ENCODE measurements around the gene ANKRD17.
A peak's percentile ranks its signal among the peaks of the same experiment; 100 is the strongest.

ANKRD17 gene

DNA sequence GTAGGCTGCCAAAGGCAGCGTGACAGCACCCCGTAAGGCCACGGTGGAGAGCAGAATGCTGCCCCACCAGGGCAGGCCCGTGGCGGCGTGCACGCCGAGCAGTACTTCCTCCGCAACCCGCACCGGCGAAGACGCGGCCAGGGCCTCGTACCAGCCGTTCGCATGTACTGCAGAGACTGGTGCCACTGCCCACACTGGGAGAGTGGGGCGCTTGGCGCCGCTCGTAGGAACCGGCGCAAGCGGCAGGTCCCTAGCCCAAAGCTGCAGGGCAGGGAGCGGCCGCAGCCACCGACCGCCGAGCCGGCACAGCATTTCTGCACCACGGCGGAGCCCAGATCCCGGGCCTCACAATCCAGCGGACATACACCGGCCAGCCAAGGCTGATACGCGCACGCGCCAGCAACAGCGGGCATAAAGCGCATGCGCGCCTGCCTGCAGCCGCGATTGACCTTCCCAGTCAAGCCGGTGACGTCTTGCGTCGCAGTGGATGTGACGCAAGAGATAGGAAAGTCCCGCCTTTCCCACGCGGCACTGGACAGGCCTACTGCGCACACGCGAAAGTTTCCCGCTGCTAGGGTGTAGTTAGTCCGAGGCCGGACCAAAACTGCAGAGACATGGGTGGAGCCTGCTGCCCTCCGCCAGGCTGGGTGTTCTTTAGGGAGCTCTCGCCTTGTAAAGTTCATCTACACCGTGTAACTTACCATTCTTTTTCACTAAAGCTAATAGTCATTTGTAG, 189.1 kb downstream of the ANKRD17 start, which contains the start of gene COX18 (continued):
- no peak for TF ChIP-seq KLF10 (tag by site-specific recombination; IDR thresholded peaks at IDR 0.05)
- TF ChIP-seq ZNF157 (tag by site-specific recombination; IDR thresholded peaks at IDR 0.05), result no peak
- no peak for TF ChIP-seq GFI1B (tag by site-specific recombination; IDR thresholded peaks at IDR 0.05)
- TF ChIP-seq SETDB1 (IDR thresholded peaks at IDR 0.05; ENCODE audit: insufficient read length, low read length), result peak; percentile 27
- no peak for TF ChIP-seq ZNF707 (tag by site-specific recombination; IDR thresholded peaks at IDR 0.05)
- TF ChIP-seq, protein P1, sequence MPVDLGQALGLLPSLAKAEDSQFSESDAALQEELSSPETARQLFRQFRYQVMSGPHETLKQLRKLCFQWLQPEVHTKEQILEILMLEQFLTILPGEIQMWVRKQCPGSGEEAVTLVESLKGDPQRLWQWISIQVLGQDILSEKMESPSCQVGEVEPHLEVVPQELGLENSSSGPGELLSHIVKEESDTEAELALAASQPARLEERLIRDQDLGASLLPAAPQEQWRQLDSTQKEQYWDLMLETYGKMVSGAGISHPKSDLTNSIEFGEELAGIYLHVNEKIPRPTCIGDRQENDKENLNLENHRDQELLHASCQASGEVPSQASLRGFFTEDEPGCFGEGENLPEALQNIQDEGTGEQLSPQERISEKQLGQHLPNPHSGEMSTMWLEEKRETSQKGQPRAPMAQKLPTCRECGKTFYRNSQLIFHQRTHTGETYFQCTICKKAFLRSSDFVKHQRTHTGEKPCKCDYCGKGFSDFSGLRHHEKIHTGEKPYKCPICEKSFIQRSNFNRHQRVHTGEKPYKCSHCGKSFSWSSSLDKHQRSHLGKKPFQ (tag by site-specific recombination; IDR thresholded peaks at IDR 0.05), result no peak
- TF ChIP-seq ZNF391 (tag by site-specific recombination; IDR thresholded peaks at IDR 0.05; ENCODE audit: borderline replicate concordance, low read depth), result no peak
- TF ChIP-seq, protein P2, sequence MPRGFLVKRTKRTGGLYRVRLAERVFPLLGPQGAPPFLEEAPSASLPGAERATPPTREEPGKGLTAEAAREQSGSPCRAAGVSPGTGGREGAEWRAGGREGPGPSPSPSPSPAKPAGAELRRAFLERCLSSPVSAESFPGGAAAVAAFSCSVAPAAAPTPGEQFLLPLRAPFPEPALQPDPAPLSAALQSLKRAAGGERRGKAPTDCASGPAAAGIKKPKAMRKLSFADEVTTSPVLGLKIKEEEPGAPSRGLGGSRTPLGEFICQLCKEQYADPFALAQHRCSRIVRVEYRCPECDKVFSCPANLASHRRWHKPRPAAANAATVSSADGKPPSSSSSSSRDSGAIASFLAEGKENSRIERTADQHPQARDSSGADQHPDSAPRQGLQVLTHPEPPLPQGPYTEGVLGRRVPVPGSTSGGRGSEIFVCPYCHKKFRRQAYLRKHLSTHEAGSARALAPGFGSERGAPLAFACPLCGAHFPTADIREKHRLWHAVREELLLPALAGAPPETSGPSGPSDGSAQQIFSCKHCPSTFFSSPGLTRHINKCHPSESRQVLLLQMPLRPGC (tag by site-specific recombination; IDR thresholded peaks at IDR 0.05), result no peak
- 0 out of 2 replicates have a peak, but pooled peaks have one; percentile 5 for TF ChIP-seq ZNF121 (tag by site-specific recombination; IDR thresholded peaks at IDR 0.05)
- no peak for TF ChIP-seq KLF7 (tag by site-specific recombination; IDR thresholded peaks at IDR 0.05; ENCODE audit: borderline replicate concordance)
- TF ChIP-seq ZNF404 (tag by site-specific recombination; IDR thresholded peaks at IDR 0.05), result no peak
- no peak for TF ChIP-seq ZNF132 (tag by site-specific recombination; IDR thresholded peaks at IDR 0.05; ENCODE audit: borderline replicate concordance)
- TF ChIP-seq ZBTB20 (tag by site-specific recombination; IDR thresholded peaks at IDR 0.05), result peak; percentile 89
- TF ChIP-seq, protein P3, sequence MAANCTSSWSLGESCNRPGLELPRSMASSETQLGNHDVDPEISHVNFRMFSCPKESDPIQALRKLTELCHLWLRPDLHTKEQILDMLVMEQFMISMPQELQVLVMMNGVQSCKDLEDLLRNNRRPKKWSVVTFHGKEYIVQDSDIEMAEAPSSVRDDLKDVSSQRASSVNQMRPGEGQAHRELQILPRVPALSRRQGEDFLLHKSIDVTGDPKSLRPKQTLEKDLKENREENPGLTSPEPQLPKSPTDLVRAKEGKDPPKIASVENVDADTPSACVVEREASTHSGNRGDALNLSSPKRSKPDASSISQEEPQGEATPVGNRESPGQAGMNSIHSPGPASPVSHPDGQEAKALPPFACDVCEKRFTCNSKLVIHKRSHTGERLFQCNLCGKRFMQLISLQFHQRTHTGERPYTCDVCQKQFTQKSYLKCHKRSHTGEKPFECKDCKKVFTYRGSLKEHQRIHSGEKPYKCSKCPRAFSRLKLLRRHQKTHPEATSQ (tag by site-specific recombination; IDR thresholded peaks at IDR 0.05), result no peak
- no peak for TF ChIP-seq HOXD13 (CRISPR knock-in tag; IDR thresholded peaks at IDR 0.05; ENCODE audit: borderline replicate concordance)
- no peak for TF ChIP-seq ZNF837 (tag by site-specific recombination; IDR thresholded peaks at IDR 0.05)
- TF ChIP-seq, protein P4, sequence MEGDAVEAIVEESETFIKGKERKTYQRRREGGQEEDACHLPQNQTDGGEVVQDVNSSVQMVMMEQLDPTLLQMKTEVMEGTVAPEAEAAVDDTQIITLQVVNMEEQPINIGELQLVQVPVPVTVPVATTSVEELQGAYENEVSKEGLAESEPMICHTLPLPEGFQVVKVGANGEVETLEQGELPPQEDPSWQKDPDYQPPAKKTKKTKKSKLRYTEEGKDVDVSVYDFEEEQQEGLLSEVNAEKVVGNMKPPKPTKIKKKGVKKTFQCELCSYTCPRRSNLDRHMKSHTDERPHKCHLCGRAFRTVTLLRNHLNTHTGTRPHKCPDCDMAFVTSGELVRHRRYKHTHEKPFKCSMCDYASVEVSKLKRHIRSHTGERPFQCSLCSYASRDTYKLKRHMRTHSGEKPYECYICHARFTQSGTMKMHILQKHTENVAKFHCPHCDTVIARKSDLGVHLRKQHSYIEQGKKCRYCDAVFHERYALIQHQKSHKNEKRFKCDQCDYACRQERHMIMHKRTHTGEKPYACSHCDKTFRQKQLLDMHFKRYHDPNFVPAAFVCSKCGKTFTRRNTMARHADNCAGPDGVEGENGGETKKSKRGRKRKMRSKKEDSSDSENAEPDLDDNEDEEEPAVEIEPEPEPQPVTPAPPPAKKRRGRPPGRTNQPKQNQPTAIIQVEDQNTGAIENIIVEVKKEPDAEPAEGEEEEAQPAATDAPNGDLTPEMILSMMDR (tag by site-specific recombination; IDR thresholded peaks at IDR 0.05), result peak; percentile 90
- TF ChIP-seq ZNF19 (tag by site-specific recombination; IDR thresholded peaks at IDR 0.05; ENCODE audit: low read depth), result no peak
- TF ChIP-seq ZNF202 (tag by site-specific recombination; IDR thresholded peaks at IDR 0.05; ENCODE audit: borderline replicate concordance), result no peak
- no peak for TF ChIP-seq ZNF792 (tag by site-specific recombination; IDR thresholded peaks at IDR 0.05)
- no peak; the same call in 1 of the 2 replicates for TF ChIP-seq ZNF324 (tag by site-specific recombination; IDR thresholded peaks at IDR 0.05)
- TF ChIP-seq, protein P5, sequence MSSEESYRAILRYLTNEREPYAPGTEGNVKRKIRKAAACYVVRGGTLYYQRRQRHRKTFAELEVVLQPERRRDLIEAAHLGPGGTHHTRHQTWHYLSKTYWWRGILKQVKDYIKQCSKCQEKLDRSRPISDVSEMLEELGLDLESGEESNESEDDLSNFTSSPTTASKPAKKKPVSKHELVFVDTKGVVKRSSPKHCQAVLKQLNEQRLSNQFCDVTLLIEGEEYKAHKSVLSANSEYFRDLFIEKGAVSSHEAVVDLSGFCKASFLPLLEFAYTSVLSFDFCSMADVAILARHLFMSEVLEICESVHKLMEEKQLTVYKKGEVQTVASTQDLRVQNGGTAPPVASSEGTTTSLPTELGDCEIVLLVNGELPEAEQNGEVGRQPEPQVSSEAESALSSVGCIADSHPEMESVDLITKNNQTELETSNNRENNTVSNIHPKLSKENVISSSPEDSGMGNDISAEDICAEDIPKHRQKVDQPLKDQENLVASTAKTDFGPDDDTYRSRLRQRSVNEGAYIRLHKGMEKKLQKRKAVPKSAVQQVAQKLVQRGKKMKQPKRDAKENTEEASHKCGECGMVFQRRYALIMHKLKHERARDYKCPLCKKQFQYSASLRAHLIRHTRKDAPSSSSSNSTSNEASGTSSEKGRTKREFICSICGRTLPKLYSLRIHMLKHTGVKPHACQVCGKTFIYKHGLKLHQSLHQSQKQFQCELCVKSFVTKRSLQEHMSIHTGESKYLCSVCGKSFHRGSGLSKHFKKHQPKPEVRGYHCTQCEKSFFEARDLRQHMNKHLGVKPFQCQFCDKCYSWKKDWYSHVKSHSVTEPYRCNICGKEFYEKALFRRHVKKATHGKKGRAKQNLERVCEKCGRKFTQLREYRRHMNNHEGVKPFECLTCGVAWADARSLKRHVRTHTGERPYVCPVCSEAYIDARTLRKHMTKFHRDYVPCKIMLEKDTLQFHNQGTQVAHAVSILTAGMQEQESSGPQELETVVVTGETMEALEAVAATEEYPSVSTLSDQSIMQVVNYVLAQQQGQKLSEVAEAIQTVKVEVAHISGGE (tag by site-specific recombination; conservative IDR thresholded peaks at IDR 0.05; ENCODE audit: low read depth), result peak; percentile 65
- no peak for TF ChIP-seq ZNF701 (tag by site-specific recombination; IDR thresholded peaks at IDR 0.05)
- TF ChIP-seq KLF1 (tag by site-specific recombination; IDR thresholded peaks at IDR 0.05), result no peak
- TF ChIP-seq OVOL3 (tag by site-specific recombination; IDR thresholded peaks at IDR 0.05), result no peak
- no peak for TF ChIP-seq OSR2 (tag by site-specific recombination; IDR thresholded peaks at IDR 0.05)
- TF ChIP-seq SP7 (tag by site-specific recombination; IDR thresholded peaks at IDR 0.05), result 0 out of 2 replicates have a peak, but pooled peaks have one; percentile 28
- TF ChIP-seq ZNF211 (tag by site-specific recombination; IDR thresholded peaks at IDR 0.05; ENCODE audit: low read depth), result no peak
- no peak for TF ChIP-seq ZNF266 (tag by site-specific recombination; IDR thresholded peaks at IDR 0.05; ENCODE audit: low read depth)
